Stimulated activated CD4-positive, alpha-beta T cell treated with anti-CD3 and anti-CD28 coated beads, TNF-alpha, amount 100 ng/mL, for 4 hours (primary cell): ENCODE data around the gene AKAP5.

Experiments
- DNase-seq, 3 experiments: peaks; one replicate each; pipeline ENCODE4 v3.0.0-alpha.2; 2020; ENCODE audit warnings: low read depth in 3 of 3

Gene AKAP5

DNA sequence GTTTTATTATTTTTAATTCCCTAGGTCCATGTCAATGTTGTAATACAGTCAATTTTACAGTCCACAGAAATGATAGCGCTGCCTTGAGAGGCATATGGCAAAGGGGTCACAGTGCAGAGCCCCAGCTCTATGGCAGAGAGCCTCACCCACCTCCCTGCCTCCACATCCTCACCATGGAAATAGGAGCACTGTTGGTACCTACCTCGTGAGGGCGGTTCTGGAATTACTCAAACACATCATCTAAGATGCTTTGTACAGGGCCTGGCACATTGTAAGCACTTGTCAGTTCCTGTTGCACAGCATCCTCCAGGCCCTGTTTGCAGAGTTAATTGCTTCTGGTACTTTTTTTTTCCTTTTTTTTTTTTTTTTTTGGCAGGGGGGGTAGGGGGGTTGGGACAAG, 4.1 kb upstream of the AKAP5 start:
- no peak for DNase-seq

GRCh38 chr14:64463195-64463594, 2.1 kb upstream of the AKAP5 start:
- no peak for DNase-seq

DNA sequence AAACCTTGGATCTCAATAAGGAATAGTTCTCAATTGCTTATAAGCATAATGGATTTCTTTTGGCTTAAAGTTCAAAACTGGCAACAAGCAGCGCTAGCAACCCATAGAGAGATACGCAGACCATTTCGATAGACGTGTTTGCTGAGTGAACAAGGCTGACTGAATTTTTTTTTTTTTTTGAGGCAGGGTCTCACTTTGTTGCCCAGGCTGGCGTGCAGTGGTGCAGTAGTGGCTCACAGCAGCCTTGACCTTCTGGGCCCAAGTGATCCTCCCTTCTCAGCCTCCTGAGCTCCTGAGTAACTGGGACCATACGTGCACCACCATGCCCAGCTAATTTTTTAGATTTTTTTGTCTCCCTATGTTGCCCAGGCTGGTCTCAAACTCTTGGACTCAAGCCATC, 1.4 kb upstream of the AKAP5 start:
- DNase-seq: no peak

GRCh38 chr14:64464651-64465050, 648 bp upstream of the AKAP5 start:
- DNase-seq: no peak

DNA sequence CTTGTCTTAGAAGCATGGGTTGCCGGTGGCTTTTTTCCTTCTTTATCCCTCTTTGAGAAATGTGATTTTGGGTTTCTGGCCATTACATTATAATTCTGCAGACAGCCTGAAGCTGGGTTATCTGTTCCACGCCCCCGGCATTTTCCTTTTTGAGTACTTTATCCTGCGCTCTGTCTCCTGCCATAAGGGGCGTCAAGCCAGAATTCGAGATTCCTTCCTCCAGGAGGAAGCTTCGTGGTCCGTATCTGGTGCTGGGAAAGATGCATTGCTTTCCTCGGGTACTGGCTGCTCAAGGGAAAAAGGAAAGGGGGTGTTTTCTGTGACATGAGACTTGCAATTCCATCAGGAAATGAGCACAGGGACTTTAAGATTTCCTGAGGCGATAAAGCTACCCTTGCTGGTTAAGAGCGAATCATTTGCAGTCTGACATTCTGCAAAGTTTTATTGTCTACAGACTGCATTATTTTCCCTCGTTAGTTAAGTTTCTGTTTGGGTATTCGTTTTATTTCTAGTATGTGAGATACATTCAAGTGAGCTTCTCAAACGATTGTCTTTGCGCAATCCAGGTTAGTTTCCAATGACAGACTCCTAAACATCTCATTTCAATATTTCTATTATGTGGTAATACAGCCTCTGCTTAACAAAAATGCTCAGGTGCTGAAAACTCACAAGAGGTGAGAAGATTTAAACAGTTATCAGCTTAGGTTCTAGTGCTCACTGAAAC, 694 bp downstream of the AKAP5 start:
- no peak for DNase-seq

GRCh38 chr14:64467101-64467500, 1.8 kb downstream of the AKAP5 start:
- no peak for DNase-seq

DNA sequence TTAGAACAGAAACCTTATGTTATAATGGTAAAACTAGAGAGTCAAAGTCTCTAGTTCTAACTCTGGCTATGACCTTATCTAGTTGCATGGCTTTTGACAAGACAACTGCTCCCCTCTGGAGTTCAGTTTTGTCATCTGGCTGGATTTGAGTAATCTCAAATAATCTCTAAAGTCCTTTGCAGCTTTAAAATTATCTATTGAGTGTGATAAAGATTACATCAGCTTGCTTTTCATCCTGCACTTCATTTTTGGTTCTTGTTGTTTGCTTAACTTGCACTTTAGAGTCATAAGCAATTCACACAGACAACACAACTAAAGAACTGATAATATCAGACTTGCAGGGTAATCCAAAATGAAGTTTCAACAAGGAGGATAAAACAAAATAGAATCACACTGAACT, 2.3 kb downstream of the AKAP5 start:
- DNase-seq: no peak

GRCh38 chr14:64468451-64468850, 3.2 kb downstream of the AKAP5 start:
- no peak for DNase-seq

GRCh38 chr14:64474041-64474440, 8.7 kb downstream of the AKAP5 start:
- no peak for DNase-seq

DNA sequence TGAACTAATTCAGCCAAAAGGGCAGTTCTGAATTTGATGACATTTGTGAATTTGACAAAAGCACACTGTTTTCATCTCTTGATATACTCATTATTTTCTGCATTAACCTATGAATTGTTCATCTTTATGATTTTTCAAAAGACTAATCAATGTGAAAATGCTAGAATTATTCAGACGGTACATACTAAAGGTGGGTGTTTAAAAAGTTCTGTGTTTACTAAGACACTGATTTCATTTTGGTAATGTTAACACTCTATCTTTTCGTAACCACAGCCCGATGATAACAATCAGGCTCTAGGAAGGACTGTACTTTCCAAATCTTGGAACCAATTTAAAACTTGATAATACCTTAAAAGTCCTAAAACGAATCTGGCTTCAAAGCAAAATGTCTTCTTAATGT, 9.4 kb downstream of the AKAP5 start:
- DNase-seq: no peak

GRCh38 chr14:64475585-64476273, 10.4 kb downstream of the AKAP5 start:
- no peak for DNase-seq

DNA sequence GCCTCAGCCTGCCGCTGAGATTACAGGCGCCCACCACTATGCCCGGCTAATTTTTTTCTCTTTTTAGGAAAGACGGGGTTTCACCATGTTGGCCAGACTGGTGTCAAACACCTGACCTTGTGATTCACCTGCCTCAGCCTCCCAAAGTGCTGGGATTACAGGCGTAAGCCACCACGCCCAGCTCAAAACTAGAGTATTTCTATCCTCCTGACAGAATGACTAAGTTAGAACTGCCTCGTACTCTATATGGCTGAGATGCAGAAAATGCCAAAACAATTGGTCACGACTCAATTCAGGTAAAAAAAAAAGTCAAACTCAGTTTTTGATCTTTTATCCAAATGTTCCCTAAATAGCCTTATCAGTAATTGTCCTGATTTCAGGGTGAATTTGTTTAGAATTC, 11.1 kb downstream of the AKAP5 start:
- no peak for DNase-seq

DNA sequence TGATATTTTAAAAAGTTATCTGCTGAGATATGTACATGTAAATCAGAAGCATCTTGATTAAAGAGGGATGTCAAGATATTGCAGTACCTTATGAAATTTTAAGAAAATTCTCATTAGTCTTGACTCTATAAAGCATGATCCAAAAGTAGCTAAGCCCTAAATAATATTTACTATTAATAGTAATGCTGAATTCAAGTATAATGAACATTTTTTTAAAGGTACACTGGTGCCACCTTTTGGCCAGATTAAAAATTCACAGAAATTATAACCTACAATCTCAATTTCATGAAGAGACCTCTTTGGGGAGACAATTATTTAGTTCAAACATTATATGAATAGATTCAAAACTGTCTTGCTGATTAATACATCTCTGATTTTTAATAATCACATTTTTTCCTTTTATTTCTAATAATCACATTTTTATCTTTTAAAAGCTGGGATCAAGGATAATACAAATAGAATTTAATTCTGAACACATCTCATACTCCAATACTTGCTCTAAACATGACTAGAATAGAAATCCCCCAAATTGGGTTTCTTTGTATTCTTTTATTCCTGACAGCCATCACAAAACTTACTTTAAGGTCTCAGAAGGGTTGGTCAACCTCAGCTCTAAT, 13.4 kb downstream of the AKAP5 start:
- no peak for DNase-seq

DNA sequence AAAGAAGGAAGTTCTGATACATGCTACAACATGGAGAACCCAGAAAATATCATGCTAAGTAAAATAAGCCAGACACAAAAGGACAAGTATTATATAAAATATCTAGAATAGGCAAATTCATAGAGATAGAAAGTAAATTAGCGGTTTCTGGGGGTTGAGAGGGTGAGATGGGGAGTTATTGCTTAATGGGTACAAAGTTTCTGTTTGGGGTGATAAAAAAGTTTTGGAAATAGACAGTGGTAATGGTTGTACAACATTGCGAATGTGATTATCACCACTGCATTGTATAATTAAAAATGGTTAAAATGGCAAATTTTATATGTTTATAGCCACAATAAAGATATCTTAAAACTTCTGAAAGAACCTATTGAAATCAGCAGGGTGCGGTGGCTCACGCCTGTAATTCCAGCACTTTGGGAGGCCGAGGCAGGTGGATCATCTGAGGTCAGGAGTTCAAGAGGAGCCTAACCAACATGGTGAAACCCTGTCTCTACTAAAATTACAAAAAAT, 23.3 kb downstream of the AKAP5 start:
- no peak for DNase-seq

DNA sequence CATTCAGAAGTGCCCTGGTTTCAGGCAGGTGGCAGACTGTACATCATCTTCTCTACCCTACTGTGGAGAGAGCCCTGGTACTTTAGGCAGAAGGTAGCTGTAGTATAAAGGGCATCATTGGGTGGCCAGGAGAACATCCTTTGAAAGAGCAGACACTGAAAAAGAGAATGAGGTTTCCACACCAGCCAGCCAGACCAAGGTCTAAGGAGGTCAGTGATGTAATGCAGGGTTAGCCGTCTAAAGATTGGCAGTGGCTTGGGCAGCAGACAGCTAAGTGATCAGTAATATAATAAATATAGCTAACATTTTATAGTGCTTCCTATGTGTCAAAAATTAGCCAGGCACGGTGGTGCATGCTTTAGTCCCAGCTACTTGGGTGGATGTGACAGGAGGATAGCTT, 26.3 kb downstream of the AKAP5 start:
- DNase-seq: no peak

- DNase-seq: no peak
Observed at GRCh38 chr14:64493455-64493854, 28.2 kb downstream of the AKAP5 start.

GRCh38 chr14:64495252-64495651, 30.0 kb downstream of the AKAP5 start:
- no peak for DNase-seq

- DNase-seq: no peak
Observed at GRCh38 chr14:64496764-64497163, 31.5 kb downstream of the AKAP5 start.

DNA sequence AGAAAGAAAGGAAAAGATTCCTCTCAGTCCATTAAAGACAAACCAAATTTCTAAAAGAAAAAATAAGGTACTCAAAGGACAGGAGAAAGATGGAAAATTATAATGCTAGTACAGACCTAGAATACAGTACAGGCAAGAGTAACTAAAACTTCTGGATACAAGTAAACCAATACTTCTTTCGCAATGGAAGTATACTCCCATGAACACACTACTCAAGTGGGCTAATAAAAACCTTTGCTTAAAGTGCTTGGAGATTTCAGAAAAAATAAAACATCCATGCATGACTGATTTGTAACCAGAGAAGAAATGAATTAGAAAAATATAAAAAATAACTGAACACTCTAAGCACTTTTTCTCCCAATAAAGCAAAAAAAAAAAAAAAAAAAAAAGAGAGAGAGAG, 34.8 kb downstream of the AKAP5 start:
- DNase-seq: no peak

DNA sequence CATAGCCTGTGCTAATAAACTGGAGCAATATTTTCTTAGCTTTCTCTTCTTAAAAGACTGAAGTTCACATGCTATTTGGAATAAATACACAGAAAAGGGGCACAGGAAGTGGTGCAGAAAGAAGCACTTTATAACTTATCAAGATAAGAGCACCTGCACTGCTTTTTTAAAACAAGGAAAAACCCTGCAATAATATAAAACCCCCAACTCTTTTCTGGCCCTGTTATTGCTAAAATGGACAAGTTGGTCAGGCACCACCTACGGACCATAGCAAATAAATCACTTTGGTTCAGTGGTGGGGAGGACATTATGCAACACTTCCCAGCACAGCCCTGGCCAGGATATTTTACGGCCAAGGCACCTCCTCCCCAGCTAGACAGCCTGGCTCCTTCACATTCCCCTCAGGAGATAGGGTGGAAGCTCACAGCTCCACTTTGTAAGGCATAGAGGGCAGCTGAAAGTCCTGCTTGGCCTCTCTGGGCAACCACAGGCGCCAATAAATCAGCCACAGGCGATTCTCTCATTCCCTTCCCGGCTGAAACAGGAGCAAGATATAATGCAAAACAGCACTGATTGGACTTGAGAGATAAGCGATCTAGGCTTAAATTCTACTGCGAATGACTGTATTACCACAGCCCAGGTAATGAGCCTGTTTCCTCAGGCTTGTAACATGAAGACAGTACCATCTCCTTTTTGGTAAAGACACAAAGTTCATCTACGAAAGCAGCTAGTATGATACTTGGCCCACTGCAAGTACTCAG, 36.3 kb downstream of the AKAP5 start:
- no peak for DNase-seq

- no peak for DNase-seq
Observed at GRCh38 chr14:64502456-64502855, 37.2 kb downstream of the AKAP5 start.

DNA sequence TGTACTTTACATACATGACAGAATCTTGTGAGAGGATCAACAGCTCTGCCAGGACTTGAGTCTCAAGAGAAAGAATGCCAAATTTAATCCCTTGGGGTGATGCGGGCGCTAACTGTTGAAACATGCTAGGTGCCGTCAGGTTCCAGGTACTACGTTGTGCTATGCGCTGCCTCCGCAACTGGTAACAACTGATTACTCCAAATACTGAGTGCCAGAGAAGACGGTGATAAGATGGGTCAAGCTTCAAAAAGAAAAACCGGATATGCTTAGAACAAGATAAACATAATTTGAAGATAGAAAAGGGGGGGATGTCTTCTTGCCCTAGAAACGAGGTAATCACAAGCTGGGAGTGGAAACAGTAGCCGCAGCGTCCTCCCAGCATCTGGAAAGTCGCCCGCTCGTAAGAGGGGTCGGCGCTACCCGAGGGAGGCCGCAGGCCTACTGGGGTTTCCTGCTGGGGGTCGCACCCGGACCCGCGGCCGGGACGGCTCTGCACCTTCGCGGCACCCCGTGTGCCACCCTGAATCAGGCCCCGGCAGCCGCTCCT, 37.7 kb downstream of the AKAP5 start:
- DNase-seq: no peak
